Measurements from ENCODE around the gene GAK.

- TF ChIP-seq CTCF (IDR thresholded peaks at IDR 0.05) = no peak
- TF ChIP-seq, protein P1, sequence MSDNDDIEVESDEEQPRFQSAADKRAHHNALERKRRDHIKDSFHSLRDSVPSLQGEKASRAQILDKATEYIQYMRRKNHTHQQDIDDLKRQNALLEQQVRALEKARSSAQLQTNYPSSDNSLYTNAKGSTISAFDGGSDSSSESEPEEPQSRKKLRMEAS (IDR thresholded peaks at IDR 0.05; ENCODE audit: low read depth) = no peak
Observed at GRCh38 chr4:906339-907102, 25.6 kb downstream of the GAK start.

Data from SK-N-SH (cell line).